GM19043 (cell line): ENCODE data around the gene PRSS3.
"Not testable (repeated sequence)": the region's sequence is repeated elsewhere in the genome, so short reads cannot be mapped to it uniquely, and the experiment has no call there.

Source experiments
- ATAC-seq: cut with Tn5 transposase; IDR thresholded peaks from one replicate; pipeline ENCODE4 v1.9.1; 2021; ENCODE audit warnings: low read depth; ENCODE audit not compliant: unreplicated experiment

Gene PRSS3

GRCh38 chr9:33785914-33786313 is 9.4 kb upstream of the PRSS3 start:
- no peak for ATAC-seq

DNA sequence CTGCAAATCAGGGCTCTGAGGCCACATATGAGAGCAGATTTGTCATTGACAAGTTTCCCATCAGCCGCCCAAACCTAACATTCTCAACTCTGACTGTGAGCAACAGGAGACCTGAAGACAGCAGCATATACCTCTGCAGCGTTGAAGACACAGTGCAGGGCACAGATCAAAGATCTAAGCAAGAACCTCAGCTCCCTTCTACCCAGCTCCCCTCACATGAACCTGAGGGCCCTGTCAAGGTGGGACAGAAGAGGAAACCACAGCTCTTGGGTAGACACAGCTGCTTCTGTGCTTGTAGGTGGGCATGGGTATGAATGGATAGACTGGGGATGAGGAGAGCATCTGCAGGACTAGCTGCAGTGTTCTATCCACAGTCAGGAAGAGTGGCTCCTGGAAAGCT is 8.7 kb upstream of the PRSS3 start:
- ATAC-seq, result no peak

- ATAC-seq, result no peak
These were observed 7.5 kb upstream of the PRSS3 start for GRCh38 chr9:33787839-33788238.

DNA sequence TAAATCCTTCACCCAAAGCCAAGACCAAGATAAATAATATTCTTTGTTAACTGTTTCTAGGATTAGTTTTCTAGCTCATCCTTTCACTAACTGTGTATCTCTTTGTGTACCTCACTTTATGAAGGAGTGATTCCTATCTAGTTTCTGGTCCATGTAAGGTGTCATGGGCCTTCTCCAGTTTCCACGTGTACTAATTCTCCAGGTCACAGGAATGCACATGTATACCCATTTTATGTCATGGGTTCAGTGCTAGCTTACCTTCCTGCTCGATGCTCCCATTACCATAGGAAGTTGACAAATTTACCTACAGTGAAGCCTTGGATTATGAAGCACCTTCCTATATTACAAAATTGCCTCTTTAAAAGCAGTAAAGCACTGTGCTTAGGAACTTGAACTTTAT is 5.9 kb upstream of the PRSS3 start:
- not testable (repeated sequence) for ATAC-seq

DNA sequence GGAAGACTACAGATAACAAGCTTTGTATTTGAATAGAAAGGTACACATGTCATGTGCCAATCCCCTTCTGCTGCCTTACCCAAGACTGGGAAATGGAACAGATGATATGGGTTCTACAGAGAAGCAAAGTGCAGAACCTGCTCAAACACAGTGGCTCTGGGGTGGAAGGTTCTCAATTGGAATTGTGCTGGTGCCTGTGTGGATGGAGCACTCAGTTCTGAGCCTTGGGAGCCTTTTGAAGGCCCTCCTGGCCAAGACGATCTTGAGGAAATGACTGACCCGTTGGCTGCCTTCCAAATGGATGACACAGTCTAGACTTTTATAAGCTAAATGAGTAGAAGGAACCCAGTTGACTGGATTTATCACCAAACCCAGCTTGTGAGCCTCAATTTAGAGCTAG is 4.2 kb upstream of the PRSS3 start:
- ATAC-seq, result no peak

DNA sequence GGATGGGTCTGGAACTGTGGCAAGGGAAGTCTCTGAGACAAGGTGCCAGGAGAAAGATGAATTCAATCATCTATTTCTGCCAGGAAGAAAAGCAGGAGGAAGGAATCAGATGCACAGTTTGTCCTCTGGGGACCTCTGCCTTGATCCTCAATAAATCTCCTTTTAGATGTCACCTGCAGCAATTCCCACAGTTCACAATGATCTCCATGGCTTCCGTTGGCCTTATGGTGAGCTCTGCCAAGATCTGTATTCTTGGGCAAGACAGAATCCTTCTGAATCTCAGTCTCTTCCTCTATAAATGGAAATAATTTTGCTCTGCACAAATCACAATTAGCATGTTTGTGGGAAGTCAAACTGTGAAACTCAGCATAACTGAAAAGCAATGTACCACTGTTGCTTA is 1.9 kb upstream of the PRSS3 start:
- not testable (repeated sequence) for ATAC-seq

GRCh38 chr9:33794560-33794959 is 801 bp upstream of the PRSS3 start:
- ATAC-seq, result no peak

DNA sequence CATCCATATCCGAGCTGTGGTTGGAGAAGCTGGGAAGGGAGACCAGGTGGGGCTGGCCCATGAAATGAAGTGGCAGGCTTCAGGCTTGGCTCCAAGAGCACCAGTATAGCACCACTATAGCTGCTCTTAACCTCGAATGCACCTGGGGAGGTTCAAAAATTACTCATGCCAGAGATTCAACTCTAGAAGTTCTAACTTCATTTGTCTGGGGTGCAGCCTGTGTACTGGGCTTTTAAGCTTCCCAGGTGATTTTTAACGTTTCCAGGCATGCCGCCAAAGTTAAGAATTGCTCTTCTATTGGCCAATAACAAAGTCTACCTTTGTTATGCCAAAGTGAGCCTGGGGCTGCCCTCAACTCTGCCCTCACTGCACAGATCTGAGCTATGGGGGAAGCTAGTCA is 458 bp downstream of the PRSS3 start:
- no peak for ATAC-seq

- not testable (repeated sequence) for ATAC-seq
These were observed 1.3 kb downstream of the PRSS3 start for GRCh38 chr9:33796679-33797078.

DNA sequence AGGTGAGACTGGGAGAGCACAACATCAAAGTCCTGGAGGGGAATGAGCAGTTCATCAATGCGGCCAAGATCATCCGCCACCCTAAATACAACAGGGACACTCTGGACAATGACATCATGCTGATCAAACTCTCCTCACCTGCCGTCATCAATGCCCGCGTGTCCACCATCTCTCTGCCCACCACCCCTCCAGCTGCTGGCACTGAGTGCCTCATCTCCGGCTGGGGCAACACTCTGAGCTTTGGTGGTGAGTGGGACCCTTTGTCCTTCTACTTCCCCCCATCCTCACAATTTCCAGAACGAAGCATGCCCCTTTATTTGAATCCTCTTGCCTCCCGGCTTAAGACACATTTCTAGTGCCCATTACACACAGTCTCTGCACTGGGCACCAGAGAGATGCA is 2.5 kb downstream of the PRSS3 start:
- no peak for ATAC-seq

GRCh38 chr9:33798545-33798944 is 3.2 kb downstream of the PRSS3 start:
- ATAC-seq, result no peak

GRCh38 chr9:33799928-33800704 is 4.8 kb downstream of the PRSS3 start:
- ATAC-seq, result no peak

GRCh38 chr9:33800886-33801285 is 5.5 kb downstream of the PRSS3 start:
- no peak for ATAC-seq

GRCh38 chr9:33801943-33802500 is 6.7 kb downstream of the PRSS3 start:
- not testable (repeated sequence) for ATAC-seq

- ATAC-seq, result not testable (repeated sequence)
These were observed 8.8 kb downstream of the PRSS3 start for GRCh38 chr9:33804196-33804595.

GRCh38 chr9:33807156-33807555 is 11.8 kb downstream of the PRSS3 start:
- not testable (repeated sequence) for ATAC-seq

GRCh38 chr9:33808979-33809322 is 13.6 kb downstream of the PRSS3 start:
- peak; percentile 42 for ATAC-seq

DNA sequence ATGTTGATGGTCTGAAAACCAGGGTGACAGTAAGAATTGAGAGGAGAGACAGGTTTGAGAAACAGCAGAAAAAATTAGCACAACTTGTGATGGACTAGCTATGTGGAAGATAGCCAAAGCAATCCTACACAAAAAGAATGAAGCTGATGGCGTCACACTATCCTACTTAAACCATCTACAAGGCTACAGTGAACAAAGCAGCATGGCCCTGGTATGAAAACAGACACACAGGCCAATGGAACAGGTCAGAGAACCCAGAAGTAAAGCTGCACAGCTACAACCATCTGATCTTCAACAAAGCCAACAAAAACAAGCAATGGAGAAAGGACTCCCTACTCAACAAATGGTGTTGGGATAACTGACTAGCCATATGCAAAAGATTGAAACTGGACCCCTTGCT is 14.1 kb downstream of the PRSS3 start:
- ATAC-seq, result no peak

DNA sequence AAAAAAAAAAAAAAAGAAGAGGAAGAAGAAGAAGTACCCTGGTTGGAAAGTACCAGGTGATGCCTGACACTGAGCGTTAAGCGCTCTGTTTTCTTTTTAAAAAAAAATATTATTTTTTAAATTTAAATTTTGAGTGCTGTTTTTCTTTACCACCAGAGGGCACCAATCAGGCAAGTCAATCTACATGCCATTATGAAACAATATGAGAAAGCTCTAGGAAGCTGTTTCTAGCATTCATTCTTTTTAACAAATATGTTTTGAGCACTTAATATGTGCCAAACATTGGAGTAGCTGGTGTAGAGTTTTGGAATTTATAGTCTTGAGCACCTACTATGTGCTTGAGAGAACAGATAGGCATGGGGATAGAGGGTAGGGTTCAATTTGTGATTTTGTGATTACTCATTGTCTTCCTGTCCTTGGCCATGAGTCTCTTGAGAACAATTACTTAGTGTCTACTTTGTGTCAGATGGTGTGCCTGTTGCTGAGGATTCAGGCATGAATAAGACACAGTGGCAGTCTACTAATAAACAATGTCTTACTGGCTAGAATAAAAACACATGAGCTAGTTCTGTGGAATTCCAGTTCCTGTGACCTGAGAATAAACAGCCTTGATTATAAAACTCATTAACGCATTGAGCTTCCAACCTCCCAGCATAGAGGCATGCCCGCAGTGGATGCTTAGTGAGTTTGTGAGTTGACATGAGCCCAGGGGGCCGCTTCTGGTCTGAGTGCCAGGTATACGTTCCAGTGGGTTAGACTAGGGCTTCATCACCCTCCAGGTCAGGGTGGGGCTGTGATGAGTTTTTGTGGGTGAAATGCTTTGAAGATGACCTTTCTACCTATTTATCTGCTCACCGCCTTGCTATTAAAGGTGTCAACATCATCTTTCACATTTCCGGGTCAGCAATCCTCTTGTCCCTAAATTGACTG is 18.6 kb downstream of the PRSS3 start:
- no peak for ATAC-seq

GRCh38 chr9:33815781-33816180 is 20.4 kb downstream of the PRSS3 start:
- no peak for ATAC-seq
